Epithelial cell of proximal tubule (primary cell): ENCODE measurements around the gene ACMSD. TPM values are rescaled to one million over a fixed set of nuclear protein-coding genes. Genes with fewer than 3 reads are reported as not detected.

Source experiments
- DNase-seq: peaks from one replicate; pipeline ENCODE4 v3.0.0-alpha.2; 2011; ENCODE audit warnings: low read depth
- H3K4me3 ChIP-seq: 2 replicates; pipeline ENCODE4 v1.5.1; 2011; ENCODE audit warnings: low read depth, mild to moderate bottlenecking, low read length
- total RNA-seq: library from RNA; depleted of rRNA; stranded (reverse); fragments of >200 nt; gene quantifications from 2 replicates; pipeline ENCODE4 v1.2.3, GENCODE V29; 2015
- TF ChIP-seq, protein P1 (sequence below): conservative IDR thresholded peaks from 2 replicates; pipeline ENCODE4 v1.5.1; 2012; ENCODE audit warnings: low read depth, mild to moderate bottlenecking, low read length

Gene ACMSD
- total RNA-seq, 1 donor from 2014 or later: 0.23 TPM

DNA sequence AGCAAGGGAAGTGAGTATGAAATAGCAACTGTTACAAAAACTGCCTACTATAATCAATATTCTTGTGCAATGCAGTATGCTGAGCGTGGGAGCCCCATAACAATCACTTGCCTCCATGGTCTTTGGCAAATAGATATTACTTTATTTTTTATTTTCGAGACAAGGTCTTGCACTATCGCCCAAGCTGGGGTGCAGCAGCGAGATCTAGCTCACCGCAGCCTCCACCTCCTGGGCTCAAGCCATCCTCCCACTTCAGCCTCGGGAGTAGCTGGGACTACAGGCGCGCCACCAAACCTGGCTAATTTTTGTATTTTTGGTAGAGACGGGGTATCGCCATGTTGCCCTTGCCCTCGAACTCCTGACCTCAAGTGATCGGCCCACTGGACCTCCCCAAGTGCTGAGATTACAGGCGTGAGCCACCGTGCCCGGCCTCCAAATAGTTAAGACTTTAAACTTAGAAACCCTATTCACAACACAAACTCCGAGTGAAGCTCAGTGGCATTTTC, 79.0 kb downstream of the ACMSD start:
- TF ChIP-seq, protein P1, sequence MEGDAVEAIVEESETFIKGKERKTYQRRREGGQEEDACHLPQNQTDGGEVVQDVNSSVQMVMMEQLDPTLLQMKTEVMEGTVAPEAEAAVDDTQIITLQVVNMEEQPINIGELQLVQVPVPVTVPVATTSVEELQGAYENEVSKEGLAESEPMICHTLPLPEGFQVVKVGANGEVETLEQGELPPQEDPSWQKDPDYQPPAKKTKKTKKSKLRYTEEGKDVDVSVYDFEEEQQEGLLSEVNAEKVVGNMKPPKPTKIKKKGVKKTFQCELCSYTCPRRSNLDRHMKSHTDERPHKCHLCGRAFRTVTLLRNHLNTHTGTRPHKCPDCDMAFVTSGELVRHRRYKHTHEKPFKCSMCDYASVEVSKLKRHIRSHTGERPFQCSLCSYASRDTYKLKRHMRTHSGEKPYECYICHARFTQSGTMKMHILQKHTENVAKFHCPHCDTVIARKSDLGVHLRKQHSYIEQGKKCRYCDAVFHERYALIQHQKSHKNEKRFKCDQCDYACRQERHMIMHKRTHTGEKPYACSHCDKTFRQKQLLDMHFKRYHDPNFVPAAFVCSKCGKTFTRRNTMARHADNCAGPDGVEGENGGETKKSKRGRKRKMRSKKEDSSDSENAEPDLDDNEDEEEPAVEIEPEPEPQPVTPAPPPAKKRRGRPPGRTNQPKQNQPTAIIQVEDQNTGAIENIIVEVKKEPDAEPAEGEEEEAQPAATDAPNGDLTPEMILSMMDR: no peak
- peak overlapping the region; percentile 98 for H3K4me3 ChIP-seq
- DNase-seq: no peak

GRCh38 chr2:134917888-134918525, 79.6 kb downstream of the ACMSD start:
- peak; percentile 50 for DNase-seq
- TF ChIP-seq, protein P1: peak; percentile 32
- peak overlapping the region; percentile 98 for H3K4me3 ChIP-seq

DNA sequence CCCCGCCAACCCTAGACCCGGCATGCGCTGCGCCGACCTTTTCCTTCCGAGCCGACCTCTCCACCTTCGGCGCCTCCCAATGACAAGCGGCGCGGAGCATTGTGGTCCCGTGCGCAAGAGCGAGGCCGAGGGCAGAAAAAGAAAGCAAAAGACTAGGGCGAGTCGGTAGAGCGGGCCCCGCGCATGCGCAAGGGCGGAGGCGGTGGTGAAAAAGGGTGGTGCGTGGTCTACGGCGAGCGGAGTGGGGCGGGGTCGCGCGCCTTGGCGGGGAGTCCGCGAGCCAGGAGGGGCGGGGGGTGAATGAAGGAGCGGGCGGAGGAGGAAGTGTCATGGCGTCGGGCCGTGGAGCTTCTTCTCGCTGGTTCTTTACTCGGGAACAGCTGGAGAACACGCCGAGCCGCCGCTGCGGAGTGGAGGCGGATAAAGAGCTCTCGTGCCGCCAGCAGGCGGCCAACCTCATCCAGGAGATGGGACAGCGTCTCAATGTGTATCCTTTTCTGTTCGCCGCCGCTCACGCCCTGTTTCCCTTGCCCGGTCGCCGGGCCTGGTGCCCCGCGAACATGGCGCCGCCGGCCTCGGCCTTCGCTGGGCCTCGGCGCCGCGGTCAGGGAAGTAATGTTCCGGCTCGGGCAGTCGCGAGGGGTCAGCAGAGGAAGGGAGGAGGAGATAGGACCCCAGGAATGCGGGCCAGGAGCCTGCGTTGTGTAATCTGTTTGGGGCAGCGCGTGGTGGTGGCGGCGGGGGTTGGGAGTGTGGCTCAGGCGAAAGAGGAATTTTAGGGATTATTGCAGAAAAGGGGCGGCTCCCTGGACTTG, 80.3 kb downstream of the ACMSD start, which contains the start of gene CCNT2:
CCNT2 (plus strand) TSS at position 297 of the 815 bp plus-strand sequence; CDS start at position 330, 33 bp downstream.
- TF ChIP-seq, protein P1: no peak
- DNase-seq: peak; percentile 81
- H3K4me3 ChIP-seq: peak within 1 kb of the TSS; percentile 98

DNA sequence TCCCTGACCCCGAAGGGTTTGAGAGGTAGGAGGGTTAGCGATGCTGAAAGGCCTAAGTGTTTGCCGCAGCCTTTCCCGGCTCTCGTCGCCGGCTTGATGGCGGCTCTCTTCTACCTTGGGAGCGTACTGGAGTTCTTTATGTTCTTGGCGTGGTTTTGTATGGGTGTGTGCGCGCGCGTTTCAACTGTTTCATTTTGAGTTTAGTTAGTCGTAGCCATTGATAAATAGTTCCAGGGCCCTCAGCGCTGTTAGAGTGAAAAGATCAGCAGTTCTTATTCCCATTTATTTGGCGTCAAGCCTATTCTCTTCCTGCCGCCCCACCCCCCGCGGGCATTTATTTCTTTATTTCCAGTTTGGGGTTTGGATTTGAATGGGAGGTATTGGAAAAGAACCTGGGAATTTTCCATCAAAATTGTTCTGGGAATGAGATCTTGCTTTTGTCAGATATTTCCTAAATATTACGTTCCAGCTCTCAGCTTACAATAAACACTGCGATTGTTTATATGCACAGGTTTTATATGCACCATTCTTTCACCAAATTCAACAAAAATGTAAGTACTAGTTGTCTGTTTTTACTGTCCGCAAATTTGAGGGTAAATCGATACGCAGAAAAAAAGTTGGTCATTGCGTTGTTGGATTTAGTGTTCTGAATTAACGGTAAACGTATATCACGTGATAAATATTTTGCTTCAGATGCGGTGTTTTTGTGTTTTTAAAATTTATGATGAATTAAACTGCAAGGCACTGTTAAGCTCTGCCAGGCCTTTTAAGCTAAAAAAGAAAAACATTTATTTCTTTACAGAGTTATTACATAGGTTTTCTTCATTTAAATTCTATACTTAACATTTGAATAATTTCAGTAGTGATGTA, 81.2 kb downstream of the ACMSD start:
- no peak for DNase-seq
- TF ChIP-seq, protein P1: no peak
- peak overlapping the region; percentile 98 for H3K4me3 ChIP-seq

DNA sequence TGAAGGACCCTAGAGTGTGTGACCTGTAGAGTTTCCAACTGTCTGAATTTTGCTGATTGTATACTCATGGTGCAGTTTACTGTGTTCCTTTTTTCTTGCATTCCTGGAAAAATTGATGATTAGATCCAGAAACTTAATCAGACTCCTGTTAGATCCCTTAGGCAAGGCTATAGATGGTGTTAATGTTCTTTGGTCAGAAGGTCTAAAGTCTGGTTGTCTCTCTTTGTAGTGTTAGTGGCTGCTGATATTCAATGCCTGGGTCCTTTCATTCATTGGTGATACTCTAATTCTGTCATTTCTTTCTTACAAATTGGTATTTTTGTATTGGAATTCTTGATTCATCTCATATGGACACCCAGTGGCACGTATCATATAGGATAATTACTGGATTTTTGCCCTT, 86.5 kb downstream of the ACMSD start:
- TF ChIP-seq, protein P1: no peak
- no peak overlapping the region for H3K4me3 ChIP-seq

DNA sequence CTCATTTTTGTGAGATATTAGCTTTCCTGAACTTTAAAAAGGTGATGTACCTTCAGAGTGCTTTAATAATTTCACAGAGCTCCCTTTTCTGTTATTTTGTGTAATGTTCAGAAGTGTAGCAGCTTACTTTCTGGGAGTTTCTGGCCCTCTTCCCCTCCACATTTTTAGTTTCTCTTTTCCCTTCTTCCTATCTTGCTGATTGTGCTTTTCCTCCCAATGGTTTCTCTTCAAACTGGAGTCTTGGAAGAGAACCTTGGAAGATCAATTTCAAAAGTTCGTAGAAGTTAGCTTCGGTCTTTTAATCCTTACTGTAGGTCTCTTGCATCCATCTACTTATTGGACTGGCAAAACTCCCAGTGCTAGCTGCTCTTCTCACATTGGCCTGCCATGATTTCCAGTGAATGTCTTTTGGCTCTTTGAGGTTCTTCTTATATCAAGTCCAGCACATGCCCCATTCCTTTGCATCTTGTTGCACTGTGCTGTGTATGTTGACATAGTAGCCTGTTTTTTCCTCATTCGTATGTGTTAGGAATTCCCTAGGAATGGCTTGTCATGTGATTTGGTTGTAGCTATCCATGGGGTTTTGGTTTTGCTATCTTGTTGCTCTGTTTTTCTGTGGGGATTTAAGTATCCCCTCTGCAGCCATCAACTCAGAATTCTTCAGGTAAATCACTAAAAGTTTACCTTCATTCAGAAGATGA, 88.0 kb downstream of the ACMSD start:
- no peak for DNase-seq
- TF ChIP-seq, protein P1: no peak

More for the DNA sequence above, 86.5 kb downstream of the ACMSD start:
- DNase-seq: no peak

More for the DNA sequence above, 88.0 kb downstream of the ACMSD start:
- H3K4me3 ChIP-seq: no peak overlapping the region
